Dermis blood vessel endothelial cell (primary cell): ENCODE data around the gene ABCB6. TPM values are rescaled to one million over a fixed set of nuclear protein-coding genes. Genes with fewer than 3 reads are reported as not detected.
"Not testable (repeated sequence)": the region's sequence is repeated elsewhere in the genome, so short reads cannot be mapped to it uniquely, and the experiment has no call there.

Experiments
- DNase-seq: peaks from one replicate; pipeline ENCODE4 v3.0.0; 2010
- total RNA-seq: library from RNA; depleted of rRNA; stranded (reverse); fragments of >200 nt; gene quantifications from 2 replicates; pipeline ENCODE4 v1.2.3, GENCODE V29; 2014

The ABCB6 gene
- total RNA-seq, 1 donor from 2014 or later: 31.8 TPM

DNA sequence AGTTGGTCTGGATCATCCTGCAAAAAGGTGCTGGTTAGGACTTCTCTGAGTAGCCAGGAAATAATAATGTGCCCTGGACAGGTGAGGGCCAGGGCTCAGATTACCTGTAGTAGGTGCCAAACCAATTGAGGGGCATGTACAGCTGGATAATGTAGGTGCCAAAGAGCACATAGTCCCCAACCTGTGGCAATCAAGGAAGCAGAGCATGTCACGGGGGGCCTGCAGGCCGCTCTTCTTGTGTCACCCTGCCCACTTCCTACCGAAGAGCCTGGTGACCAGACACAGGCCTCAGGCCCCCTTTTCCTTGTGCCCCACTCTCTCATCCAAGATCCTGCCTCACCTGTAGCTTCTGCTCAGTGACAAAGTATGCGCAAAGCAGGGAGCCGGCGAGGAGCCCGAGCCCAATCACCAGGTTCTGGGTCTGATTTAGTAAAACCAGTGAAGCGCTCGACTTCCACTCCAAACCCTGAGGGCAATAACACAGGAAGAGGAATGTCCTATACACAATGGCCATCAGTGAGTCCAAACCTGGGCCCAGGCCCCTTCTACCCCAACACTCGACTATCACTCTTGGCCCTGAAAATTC is 5.2 kb downstream of the ABCB6 start:
- no peak for DNase-seq

DNA sequence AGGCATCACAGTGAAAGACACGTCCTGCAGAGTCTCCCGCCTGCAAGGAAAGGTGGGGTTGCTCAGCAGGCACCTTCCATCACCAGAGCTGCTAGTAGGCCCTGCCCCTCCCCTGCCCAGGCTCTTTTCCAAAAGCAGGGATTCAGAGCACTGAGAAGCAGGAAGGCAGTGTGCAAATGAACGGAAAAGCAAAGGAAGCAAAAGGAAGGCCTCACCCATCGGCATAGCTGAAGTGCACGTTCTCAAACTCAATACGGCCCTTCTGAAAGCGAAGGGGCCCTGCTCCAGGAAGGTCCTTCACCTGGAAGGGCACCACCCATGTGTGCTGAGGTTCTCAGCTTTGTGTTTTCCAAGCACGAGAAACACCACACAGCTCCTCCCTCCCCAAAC is 5.7 kb downstream of the ABCB6 start:
- no peak for DNase-seq

DNA sequence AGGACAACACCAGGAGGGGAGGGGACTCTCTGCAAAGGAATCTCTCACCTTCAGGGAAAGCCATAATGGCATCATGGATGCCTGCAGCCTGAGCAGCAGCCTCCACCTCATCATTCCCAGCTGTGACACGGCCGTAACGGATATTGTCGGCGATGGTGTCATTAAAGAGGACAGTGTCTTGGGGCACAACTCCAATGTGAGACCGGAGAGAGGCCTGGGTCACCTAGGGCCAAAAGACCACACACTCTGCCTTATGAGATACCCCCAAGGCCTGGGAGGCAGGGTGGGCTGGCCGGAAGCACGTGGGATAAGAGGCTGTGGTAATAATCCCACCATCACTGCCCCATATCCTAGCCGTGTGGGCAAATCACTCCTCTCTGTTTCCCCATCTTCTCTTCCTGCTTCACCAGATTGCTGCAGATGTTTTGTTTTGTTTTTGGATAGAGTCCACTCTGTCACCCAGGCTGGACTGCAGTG is 7.8 kb downstream of the ABCB6 start:
- DNase-seq: no peak

DNA sequence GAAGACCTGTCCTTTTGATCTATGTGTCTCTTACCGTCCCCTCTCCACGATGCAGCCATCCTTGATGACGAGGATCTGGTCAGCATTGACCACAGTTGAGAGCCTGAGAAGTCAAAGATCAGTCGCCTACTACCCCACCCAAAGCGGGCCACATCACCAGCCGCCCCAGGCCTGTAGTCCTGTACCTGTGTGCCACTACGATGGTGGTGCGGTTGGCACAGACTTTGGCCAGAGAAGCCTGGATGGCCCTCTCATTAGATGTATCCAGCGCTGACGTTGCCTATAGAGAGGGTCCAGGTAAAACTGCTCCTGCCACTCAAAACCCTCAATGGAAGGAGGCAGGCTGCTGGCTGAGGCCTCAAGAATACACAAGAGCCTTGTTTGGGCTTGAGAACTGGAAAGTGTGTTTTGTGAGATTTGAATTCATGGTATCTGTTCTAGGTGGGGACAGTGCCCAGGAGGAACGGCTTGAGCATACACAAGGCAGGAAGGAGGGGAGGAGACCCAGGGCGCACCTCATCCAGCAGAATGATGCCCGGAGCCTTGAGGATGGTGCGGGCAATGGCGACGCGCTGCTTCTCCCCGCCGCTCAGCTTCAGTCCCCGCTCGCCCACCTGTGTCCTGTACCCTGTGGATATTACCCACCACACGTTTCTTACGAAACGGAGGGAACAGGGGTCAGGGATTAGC is 8.4 kb downstream of the ABCB6 start:
- DNase-seq: no peak

- no peak for DNase-seq
These were observed 9.2 kb downstream of the ABCB6 start for GRCh38 chr2:219209236-219210195.

DNA sequence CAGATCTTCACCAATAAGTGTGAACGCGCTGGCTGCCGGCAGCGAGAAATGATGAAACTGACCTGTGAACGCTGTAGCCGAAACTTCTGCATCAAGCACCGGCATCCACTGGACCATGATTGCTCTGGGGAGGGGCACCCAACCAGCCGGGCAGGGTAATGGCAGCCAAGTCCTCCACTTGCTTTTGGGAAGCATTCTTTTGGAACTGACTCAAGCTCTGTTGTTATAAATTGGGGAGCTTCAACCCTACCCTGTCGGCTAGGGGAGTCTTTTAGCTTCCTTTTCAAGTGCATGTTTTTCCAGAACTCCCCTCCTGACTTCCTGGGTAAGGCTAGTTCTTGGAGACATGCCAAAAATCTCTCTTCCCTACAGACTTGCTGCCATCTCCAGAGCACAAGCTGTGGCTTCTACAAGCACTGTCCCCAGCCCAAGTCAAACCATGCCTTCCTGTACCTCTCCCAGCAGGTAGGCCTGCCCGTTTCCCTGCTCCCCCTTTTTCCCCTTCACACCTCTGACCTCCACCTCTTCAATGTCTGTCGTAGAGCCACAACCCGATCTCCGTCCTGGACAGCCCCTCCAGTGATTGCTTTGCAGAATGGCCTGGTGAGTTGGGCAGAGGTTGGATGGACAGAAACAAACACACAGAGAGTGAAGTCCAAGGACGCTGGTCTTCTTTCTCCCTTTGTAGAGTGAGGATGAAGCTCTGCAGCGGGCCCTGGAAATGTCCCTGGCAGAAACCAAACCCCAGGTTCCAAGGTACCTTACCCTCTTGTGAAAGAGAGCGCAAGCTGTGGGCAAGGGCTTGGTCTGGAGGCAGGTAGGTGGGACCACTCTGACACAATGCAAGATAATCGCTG is 10.6 kb downstream of the ABCB6 start:
- DNase-seq: peak; percentile 45

DNA sequence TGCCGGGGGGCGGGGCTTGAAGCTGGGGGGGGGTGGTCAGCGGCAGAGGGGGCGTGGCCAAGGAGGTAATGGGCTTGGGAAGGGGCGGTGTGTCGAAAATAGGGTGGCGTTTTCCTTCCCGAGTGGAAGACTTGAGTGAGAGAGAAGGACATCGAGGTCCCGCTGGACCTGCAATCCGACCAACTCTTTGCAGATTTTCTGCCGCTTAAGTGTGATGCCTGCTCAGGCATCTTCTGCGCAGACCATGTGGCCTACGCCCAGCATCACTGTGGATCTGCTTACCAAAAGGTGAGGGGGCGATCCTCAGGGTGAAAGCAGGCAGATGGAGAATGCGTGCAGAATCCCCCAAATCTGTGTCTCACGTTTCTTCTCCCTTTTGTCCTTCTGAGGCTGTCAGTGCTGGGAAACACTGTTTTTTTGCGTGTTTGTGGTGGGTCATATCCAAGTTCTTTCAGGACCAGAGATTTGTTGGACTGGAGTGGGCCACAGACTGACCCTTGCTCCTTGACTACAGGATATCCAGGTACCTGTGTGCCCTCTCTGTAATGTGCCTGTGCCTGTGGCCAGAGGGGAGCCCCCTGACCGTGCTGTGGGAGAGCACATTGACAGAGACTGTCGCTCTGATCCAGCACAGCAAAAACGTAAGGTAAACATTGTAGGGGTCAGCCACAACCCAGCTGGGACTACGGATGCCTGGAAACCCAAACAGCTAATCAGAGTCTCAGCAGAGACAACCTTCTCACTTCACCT is 11.4 kb downstream of the ABCB6 start:
- peak; percentile 7 for DNase-seq

DNA sequence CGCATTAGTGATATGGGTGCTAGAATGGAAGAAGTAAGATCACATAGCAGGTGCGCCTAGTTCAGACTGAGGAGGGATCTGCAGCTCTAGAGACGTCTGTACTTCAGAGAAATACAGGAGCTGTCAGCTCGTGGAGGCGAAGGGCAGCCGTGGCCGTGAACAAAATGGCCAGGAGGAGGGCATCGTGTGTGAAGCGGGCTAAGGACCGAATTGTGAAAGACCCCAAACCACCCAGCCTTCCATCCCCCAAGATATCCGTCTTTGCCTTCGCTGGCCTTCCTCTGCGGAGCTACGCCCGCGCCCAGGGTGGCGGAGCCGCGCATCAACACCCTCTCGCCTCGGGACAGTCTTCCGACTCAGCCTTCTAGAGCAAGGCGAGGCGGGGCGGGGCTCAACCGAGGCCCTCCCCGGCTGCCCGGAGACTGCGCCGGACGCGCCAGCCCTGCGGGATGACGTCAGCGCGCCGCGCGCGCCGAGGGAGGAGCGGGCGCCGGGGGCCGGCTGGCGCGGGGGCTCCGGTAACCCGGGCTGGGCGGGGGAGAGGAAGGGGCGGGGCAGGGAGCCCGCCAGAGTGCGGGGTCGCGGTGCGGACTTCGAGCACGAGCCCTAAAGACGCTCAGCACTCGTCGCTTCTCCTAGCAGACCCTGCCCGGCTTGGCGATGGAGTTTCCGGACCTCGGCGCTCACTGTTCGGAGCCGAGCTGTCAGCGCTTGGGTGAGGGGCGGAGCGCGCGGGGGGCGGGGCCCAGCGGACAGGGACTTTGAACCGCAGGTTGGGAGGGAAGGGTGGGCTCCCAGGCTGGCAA is 12.2 kb downstream of the ABCB6 start, which contains the start of gene ZFAND2B:
Gene ZFAND2B, plus strand, starts transcription at position 455 of the 806 bp plus-strand sequence. Its CDS starts 206 bp downstream, at position 661.
- peak; percentile 96 for DNase-seq

GRCh38 chr2:219205981-219206327 is 12.8 kb downstream of the ABCB6 start:
- no peak for DNase-seq

GRCh38 chr2:219205165-219205538 is 13.6 kb downstream of the ABCB6 start:
- DNase-seq: no peak

GRCh38 chr2:219204425-219205164 is 14.2 kb downstream of the ABCB6 start:
- DNase-seq: no peak

- DNase-seq: not testable (repeated sequence)
These were observed 17.4 kb downstream of the ABCB6 start for GRCh38 chr2:219201331-219201730.

GRCh38 chr2:219200502-219201326 is 18.0 kb downstream of the ABCB6 start:
- not testable (repeated sequence) for DNase-seq

GRCh38 chr2:219199470-219200211 is 19.1 kb downstream of the ABCB6 start:
- DNase-seq: no peak

GRCh38 chr2:219198974-219199373 is 19.8 kb downstream of the ABCB6 start:
- DNase-seq: no peak

DNA sequence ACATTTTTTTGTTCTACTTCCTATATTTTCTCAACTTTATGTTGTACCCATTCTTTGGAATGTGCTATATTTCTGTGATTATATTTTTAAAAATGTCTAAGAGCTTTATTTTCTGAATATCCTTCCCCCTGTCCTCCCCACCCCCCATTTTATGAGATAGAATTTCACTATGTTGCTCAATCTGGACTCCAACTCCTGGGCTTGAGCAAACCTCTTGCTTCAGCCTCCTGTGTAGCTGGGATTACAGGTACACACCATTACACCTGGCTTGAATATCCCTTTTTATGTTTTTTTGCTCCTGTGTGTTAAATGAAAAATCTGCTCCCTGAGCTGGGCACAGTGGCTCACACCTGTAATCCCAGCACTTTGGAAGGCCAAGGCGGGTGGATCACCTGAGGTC is 21.4 kb downstream of the ABCB6 start:
- no peak for DNase-seq

- DNase-seq: no peak
These were observed 31.9 kb downstream of the ABCB6 start for GRCh38 chr2:219186754-219187456.

GRCh38 chr2:219184121-219184520 is 34.6 kb downstream of the ABCB6 start:
- DNase-seq: no peak
